Measurements from ENCODE around the gene TRPC5OS.

TRPC5OS gene

DNA sequence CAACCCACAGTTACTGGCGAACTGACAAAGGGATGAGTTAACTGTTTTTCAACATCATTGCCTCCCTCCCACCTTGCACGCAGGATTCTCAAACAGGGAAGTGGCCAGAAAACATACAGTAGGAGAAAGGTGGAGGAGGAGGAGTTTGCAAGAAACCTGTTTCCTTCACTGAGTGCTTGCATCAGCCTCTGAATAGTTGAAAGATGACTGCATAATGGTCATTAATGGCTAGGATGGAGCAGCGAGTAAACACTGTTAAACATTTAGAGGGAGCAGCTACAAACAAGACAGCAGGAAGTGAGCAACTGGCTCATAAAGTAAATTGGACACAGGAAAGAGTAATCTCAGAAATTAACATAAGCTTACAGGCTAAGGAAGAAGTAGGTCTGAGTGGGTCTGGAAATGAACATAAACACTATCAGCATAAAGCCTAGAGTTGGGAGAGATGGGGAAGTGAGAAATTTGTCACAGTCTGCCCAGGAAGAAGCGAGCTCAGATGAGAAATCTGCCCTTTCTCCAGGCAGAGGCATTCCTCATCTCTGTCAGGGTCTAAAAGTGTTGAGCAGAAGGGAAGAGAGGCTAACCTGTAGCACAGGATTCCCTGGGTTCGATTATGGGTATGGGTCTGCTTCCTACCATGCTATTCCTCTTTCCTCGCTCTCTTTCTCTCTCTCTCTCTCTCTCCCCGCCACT is 38.6 kb downstream of the TRPC5OS start:
- DNase-seq = no peak

DNA sequence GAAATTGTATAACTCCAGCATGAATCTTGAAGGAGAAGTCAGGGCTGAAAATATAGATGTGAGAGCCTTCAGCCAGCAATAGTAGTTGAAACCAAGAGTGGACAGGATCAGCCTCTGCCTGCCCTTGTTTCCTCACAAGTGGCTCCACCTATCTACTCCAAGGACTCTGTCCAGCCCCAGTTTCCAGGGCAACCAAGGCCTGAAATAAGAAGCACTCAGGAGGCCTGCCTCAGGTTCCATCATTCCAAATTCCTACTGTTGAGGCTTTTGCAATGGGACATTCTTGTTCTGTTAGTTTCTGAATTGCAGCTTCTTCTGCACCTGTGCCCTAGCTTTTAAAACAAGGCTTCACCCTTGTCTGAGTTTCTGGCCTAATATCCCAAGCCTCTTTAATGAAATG is 41.6 kb downstream of the TRPC5OS start:
- DNase-seq = no peak

- no peak for DNase-seq
Measured at GRCh38 chrX:111928456-111928855, 52.5 kb downstream of the TRPC5OS start.
